DND-41 (cell line): ENCODE results near the gene HAO1.

Experiments
- CTCF ChIP-seq: IDR thresholded peaks from 2 replicates; pipeline ENCODE4 v1.5.1; 2012; ENCODE audit warnings: borderline replicate concordance, low read length, moderate library complexity, mild to moderate bottlenecking; ENCODE audit not compliant: poor library complexity, severe bottlenecking; ENCODE audit errors: extremely low read depth
- EZH2 ChIP-seq: IDR thresholded peaks from 3 replicates; pipeline ENCODE4 v1.6.1; 2012; ENCODE audit warnings: borderline replicate concordance, low read depth, mild to moderate bottlenecking, moderate library complexity, low read length, inconsistent platforms; ENCODE audit not compliant: severe bottlenecking

GRCh38 chr20:7843613-7844012 is 96.6 kb downstream of the HAO1 start:
- TF ChIP-seq CTCF (no peak), EZH2 (no peak)
